ENCODE data around the gene FOXP3. TPM values are rescaled to one million over a fixed set of nuclear protein-coding genes. Genes with fewer than 3 reads are reported as not detected.

The FOXP3 gene
- total RNA-seq, 1 donor from 2014 or later: not detected

GRCh38 chrX:49212861-49213260 lies 51.6 kb downstream of the FOXP3 start:
- Histone ChIP-seq H3K9me3 (ENCODE audit: low read depth) (no peaks in the 10 kb centered on the region), H3K4me1 (no peaks in the 10 kb centered on the region), H4K20me1 (ENCODE audit: low read depth) (no peaks in the 10 kb centered on the region), H3K4me3 (no peak overlapping the region), H3F3A (ENCODE audit: low read depth) (no peaks in the 10 kb centered on the region), H2AFZ (replicated peaks) (no peak overlapping the region), H3K9ac (no peak overlapping the region), H3K4me2 (no peak overlapping the region), H3K36me3 (no peaks in the 10 kb centered on the region), H3K27me3 (no peaks in the 10 kb centered on the region), H3K27ac (no peak overlapping the region), H3K79me2 (ENCODE audit: low read depth) (no peaks in the 10 kb centered on the region)
- H3K4me3 Mint-ChIP-seq: no peak overlapping the region
- H3K9me3 Mint-ChIP-seq: peaks cover 34% of the 10 kb centered on the region
- H3K27me3 Mint-ChIP-seq (ENCODE audit: insufficient read depth, low read depth): peaks cover 13% of the 10 kb centered on the region
- TF ChIP-seq EZH2 (IDR thresholded peaks at IDR 0.05): no peak
- TF ChIP-seq EZH2phosphoT487 (IDR thresholded peaks at IDR 0.05): no peak
- no peak for TF ChIP-seq CTCF (IDR thresholded peaks at IDR 0.05)
- no peak overlapping the region for H3K27ac Mint-ChIP-seq
- no peak for DNase-seq (ENCODE audit: low spot score)
- H3K4me1 Mint-ChIP-seq: no peaks in the 10 kb centered on the region
- no peaks in the 10 kb centered on the region for H3K36me3 Mint-ChIP-seq

GRCh38 chrX:49212209-49212608 lies 52.3 kb downstream of the FOXP3 start:
- no peaks in the 10 kb centered on the region for H3K4me1 ChIP-seq
- Mint-ChIP-seq H3K9me3 (peaks cover 27% of the 10 kb centered on the region), H3K4me3 (no peak overlapping the region), H3K36me3 (no peaks in the 10 kb centered on the region), H3K4me1 (no peaks in the 10 kb centered on the region), H3K27ac (no peak overlapping the region), H3K27me3 (ENCODE audit: insufficient read depth, low read depth) (peaks cover 10% of the 10 kb centered on the region)
- no peaks in the 10 kb centered on the region for H3K9me3 ChIP-seq (ENCODE audit: low read depth)
- no peak overlapping the region for H2AFZ ChIP-seq (replicated peaks)
- no peak for DNase-seq (ENCODE audit: low spot score)
- H3K9ac ChIP-seq: no peak overlapping the region
- H4K20me1 ChIP-seq (ENCODE audit: low read depth): no peaks in the 10 kb centered on the region
- no peaks in the 10 kb centered on the region for H3K36me3 ChIP-seq
- TF ChIP-seq EZH2 (IDR thresholded peaks at IDR 0.05): no peak
- TF ChIP-seq CTCF (IDR thresholded peaks at IDR 0.05): no peak
- no peak for TF ChIP-seq EZH2phosphoT487 (IDR thresholded peaks at IDR 0.05)
- H3K27ac ChIP-seq: no peak overlapping the region
- H3K4me2 ChIP-seq: no peak overlapping the region
- H3K79me2 ChIP-seq (ENCODE audit: low read depth): no peaks in the 10 kb centered on the region
- no peak overlapping the region for H3K4me3 ChIP-seq
- H3K27me3 ChIP-seq: no peaks in the 10 kb centered on the region
- H3F3A ChIP-seq (ENCODE audit: low read depth): no peaks in the 10 kb centered on the region

DNA sequence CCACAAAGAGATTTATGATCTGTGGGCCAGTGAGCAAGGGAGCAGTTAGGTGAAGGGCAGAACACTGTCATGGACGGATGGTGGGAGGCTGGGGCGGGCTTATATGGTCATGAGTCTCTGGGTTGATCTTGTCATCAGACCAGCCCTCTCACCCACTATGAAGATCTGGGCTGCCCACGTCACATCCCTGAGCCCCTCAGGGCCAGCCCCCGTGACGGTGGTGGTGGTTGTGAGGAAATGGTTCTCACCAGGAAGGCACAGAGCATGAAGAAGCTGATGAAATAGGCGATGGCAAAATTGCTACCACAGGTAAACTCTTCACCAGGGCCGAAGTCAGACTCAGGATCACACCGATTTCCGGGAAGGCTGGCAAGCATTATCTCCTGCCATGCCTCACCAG lies 53.4 kb downstream of the FOXP3 start:
- peaks cover 18% of the 10 kb centered on the region for H3K9me3 Mint-ChIP-seq
- H3K27me3 Mint-ChIP-seq (ENCODE audit: insufficient read depth, low read depth): peaks cover 10% of the 10 kb centered on the region
- Histone ChIP-seq H3K79me2 (ENCODE audit: low read depth) (no peaks in the 10 kb centered on the region), H3K9ac (no peak overlapping the region), H3K4me1 (no peaks in the 10 kb centered on the region), H3K36me3 (no peaks in the 10 kb centered on the region), H3K27ac (no peak overlapping the region), H3F3A (ENCODE audit: low read depth) (no peaks in the 10 kb centered on the region), H2AFZ (replicated peaks) (no peak overlapping the region), H3K4me3 (no peak overlapping the region), H3K27me3 (no peaks in the 10 kb centered on the region), H3K9me3 (ENCODE audit: low read depth) (no peaks in the 10 kb centered on the region), H4K20me1 (ENCODE audit: low read depth) (no peaks in the 10 kb centered on the region), H3K4me2 (no peak overlapping the region)
- no peaks in the 10 kb centered on the region for H3K4me1 Mint-ChIP-seq
- H3K27ac Mint-ChIP-seq: no peak overlapping the region
- no peaks in the 10 kb centered on the region for H3K36me3 Mint-ChIP-seq
- H3K4me3 Mint-ChIP-seq: no peak overlapping the region
- DNase-seq (ENCODE audit: low spot score): no peak
- no peak for TF ChIP-seq CTCF (IDR thresholded peaks at IDR 0.05)
- no peak for TF ChIP-seq EZH2phosphoT487 (IDR thresholded peaks at IDR 0.05)
- TF ChIP-seq EZH2 (IDR thresholded peaks at IDR 0.05): no peak

Data from neural progenitor cell (in vitro differentiated cells).